Measurements from ENCODE around the gene VGF.
"Not testable (repeated sequence)": the region's sequence is repeated elsewhere in the genome, so short reads cannot be mapped to it uniquely, and the experiment has no call there.

The VGF gene

DNA sequence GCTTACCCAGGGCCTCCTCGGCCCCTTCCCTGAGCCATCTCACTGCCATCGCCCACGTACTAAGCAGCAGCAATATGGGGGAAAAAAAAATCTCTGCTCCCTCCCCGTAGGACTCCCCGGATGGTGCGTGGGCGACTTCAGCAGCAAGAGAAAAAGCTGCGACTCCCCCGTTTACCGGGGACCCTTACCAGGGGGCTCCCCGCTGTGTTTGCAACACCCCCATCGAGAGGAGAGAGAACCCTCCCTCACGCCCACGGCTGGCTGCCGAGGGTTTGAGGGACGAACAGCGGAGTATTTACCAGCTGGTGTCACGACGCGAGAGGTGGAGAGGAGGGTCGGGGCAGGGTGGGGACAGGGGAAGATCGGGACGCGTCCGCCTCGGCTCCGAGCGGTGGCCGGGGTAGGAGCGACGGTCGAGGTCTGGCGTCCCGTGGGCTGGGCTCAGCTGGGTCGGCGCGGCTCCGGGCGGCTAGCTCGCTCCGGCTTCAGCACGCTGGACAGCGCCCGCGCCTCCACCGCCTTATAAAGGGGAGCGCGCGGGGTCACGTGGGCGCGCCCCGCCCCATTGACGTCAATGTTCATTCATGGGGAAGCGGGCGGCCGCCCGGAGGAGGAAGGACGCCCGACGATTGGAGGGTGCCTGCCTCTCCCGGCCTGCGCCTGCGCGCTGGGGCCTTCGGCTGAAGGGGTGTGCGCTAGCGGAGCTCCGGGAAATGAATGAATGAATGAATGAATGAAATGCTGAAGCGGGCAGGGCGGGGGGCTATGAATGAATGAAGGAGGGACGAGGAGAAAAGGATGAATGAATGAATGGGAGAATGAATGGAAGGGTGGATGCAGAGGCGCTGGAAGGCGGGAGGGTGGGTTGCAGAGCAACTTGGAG is at the start of gene VGF:
Gene VGF (minus strand): TSS at position 495 of the 883 bp plus-strand sequence. CDS start 726 bp downstream, outside the sequence.
- DNase-seq, result peak in 1 of 2 experiments; percentile 74

DNA sequence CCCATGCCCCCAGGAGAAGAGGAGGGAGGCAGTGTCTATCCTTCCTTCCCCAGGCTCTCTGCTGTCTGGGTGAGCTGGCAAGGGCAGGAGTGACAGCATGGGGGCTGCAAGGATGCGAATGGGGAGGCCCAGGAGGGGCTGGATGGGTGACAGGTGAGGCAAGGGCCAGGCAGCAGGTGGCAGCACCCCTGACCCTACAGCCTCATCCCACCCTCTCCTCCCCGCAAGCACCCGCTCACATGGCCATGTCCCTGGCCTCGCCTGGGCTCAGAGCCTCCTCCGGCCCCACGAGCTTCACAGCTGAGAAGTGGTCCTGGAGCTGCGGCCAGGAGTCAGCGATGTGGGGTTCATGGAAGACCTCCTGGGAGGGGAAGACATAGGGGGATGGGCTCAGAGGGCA is 46.6 kb upstream of the VGF start:
- no peak for DNase-seq

DNA sequence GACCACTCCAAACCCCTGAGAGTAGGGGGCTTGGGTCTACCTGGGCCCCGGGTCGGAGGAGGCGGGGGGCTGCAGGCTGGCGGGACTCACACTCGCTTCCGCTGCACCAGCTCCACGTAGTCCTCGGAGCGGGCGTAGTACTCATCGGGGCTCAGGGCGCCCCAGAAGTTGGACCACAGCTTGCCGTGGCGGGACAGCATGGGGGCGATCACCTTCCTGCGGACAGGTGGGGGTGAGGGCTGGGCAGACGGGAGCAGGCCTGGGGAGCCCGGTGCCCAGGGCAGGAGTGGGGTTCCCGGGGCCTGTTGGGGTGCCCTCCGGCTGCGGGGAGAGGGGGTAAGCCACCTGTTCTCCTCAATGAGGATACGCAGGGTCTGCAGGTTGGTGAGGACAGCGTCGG is 46.1 kb upstream of the VGF start:
- no peak for DNase-seq

DNA sequence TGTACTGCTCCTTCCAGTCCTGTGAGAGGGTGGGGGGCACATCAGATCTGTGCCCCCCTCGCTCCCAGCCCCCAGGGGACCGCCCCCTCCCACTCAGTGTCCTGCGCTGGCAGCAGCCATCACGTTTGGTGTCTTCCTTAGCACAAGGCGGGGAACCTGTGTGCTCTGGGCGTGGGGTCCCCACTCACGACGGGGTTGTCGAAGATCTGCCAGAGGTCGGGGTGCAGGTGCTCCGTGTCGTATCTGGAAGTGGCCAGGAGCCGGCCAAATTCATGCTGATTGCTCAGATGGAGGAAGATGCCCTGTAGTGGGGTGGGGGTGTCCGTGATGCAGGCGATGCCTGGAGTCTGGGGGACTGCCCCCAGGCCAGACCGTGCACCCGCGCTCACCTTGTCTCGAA is 44.8 kb upstream of the VGF start:
- DNase-seq, result no peak

DNA sequence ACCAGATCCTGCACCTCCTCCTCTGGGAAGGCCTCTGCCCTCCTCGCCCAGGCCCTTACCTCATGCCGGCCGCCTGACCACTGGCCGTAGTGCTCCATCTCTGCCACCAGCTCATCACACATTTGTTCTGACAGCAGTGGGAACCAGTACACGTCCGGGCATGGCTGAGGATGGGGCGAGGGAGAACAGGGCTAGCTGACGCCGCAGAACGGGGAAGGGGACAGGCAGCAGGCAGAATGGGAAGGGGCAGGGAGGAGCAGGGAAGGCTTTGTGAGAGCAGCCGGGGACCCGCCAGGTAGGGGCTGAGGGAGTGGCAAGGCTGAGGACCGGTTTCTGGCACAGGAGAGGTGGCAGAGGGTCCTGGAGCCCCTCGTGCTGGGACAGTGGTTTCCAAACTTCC is 43.4 kb upstream of the VGF start:
- no peak for DNase-seq

DNA sequence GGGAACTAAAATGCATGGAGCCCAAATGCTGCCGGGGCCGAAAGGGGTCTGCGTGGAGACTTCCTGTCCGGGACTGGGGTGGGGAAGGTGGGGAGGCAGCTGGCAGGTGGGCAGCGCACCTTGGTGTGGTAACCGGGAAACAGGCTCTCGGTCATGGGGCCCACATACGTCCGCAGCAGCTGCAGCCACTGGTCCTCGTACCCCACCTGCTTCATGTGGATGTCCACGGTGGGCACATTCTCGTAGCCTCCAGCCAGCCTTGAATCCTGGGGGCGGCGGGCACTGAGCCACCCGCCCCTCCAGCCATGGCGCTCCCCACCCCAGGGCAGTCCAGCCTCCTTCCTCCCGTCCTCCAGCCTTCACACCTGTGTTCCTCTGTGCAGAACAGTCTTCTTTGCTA is 42.1 kb upstream of the VGF start:
- DNase-seq, result no peak

DNA sequence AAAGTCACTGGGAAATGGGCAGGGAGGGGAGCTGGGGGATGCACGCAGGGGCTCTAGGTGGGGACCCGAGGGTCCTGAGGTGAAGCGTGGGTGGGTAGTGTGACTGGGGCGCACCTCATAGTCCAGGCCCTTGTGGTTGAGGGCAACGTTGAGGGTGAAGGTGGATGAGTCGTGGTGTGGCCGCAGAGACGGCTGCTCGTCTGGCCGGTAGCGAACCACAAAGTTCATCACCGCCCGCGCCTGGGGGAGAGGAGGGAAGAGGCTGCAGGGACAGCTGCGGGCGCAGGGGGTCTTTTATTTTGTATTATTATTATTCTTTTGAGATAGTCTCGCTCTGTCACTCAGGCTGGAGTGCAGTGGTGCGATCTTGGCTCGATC is 41.3 kb upstream of the VGF start:
- DNase-seq, result no peak

DNA sequence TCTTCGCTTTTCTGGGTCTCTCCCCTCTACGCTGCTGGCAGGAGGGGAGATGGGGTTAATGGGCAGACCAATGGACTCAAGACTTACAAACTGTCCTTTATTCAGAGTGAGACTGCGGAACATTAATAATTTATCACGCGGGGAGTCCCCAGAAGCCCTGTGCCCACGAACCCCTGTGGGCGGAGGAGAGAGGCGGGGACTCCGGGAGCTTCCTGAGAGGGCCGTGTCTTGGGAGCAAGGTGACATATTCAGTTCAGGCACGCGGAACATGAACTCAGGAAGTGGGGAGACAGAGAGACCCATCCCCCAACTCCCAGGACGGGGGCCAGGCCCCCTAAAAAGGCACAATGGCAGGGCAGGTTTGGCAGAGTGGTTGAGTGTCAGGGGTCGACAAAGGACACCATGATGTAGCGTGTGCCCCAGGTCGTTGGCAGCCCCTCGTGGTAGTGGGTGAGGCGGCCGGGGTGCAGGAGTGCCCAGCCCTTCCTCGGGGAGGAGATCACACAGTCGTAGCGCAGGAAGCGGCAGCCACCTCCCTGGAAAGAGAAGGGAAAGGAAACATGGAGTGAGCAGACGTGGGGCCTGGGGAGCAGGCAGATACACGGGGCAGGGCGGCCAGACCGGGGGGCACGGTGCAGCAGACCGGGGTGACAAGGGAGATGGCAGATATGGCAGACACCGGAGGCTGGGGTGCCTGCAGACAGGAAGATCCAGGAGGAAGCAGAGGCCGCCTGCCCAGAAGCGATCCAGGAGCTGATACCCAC is 40.7 kb upstream of the VGF start:
- no peak for DNase-seq

DNA sequence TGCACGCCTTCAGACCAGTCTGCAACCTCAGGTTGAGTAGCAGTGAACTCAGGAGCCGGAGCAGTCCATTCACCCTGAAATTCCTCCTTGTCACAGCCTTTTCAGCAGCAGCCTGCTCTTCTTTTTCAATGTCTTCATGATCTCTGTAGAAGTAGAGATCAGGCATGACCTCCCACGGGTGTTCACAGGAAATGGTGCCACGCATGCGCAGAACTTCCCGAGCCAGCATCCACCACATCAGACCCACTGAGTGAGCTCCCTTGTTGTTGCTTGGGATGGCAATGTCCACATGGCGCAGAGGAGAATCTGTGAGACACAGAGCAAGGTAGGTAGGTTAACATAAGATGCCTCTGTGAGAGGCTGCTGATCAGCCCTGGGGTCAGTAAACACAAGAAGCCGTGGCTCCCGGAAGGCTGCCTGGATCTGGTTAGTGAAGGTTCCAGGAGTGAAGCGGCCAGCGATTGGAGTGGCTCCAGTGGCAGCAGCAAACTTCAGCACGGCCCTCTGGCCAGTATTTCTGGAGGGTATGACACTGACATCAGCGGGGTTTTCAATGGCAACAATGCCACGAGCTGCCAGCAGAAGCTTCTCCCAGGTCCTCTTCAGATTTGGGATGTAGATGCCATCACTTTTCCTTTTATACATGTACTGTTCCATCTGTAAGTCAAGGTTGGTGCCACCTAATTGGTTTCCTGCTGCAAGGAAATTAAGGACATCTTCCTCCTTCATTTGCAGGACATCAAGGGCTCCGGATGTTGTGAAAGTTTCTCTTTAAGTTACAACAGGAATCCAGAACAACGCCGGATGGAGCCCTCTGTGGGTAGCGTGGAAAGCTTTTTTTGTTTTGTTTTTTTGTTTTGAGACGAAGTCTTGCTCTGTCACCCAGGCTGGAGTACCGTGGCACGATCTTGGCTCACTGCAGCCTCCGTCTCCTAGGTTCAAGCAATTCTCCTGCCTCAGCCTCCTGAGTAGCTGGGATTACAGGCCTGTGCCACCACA is 38.7 kb upstream of the VGF start:
- DNase-seq, result not testable (repeated sequence)

DNA sequence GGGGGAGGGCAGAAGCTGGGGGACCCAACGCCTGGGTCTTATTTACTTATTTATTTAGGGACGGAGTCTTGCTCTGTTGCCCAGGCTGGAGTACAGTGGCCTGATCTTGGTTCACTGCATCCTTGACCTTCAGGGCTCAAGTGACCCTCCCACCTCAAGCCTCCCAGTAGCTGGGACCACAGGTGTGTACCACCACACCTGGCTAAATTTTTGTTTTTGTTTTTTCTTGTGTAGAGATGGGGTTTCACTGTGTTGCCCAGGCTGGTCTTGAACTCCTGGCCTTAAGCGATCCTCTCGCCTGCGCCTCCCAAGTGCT is 37.2 kb upstream of the VGF start:
- DNase-seq, result no peak

DNA sequence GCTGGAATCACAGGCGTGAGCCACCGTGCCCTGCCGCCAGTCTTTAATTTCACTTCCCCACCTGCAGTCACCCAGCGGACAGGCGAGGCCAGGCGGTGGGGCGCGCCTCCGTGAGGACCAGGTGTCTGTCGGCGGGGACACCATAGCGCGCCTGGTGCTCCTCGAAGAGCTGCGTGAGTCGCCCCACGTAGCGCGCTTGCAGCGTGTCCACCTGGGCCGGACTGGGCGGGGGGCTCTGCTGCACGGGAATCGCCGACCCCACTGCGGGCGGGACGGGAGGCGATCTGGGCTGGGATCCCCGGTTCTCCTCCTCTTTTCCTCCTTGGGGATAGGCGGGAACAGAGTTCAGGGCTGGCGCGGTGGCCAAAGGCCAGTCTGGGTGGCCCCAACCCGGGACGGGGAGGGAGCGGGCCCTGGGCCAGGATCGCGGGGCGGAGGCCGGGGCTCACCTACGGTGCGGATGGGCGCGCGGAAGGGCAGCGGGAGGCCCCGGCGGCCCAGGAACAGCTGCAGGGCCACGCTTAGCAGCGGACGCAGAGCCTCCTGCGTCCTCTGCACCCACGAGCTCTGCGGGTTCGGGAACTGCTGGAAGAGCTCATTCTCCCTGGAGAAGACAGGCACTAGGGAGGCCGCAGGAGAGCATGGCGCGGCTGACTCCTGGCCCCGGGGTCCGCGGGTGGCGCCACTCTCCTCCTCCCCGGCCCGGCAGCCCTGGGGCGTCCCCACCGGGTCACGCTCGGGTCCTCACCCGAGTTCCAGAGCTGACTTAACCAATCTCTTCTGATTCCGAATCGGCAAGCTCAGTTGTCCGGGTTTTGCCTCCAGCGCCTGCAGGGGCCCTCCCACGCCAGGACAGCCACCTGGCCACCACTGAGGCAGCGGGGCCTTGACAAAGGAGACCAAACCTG is 36.6 kb upstream of the VGF start:
- no peak for DNase-seq

DNA sequence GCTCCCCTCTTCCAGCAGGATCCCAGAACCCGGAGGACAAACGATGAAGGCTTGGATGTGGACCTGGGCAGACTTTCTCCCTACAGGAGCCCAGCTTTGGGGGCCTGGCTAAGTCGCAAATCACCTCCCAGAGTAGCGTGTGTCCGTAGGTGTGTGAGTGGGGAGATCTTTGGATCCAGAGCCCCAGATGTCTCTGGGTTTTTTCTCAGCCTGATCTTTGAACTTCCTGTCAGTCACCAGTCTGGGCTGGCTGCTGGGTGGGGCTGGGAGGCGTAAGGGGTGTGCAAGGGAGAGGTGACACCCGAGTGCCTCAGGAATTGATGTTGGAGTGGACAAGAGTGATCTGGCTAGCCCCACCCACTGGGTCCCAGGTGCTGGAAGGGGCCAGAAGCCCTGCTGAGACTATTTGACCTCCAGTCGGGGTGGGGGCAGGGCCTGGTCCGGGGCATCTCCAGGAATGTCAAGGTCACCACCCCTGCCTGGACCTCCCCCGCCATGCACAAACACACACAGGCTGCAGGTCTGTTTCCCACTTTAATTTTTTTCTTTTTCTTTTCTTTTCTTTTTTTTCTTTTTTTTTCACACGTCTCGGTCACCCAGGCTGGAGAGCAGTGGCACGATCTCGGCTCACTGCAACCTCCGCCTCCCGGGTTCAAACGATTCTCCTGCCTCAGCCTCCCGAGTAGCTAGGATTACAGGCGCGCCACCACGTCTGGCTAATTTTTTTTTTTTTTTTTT is 35.7 kb upstream of the VGF start, which contains the start of gene MOGAT3:
Gene MOGAT3 (minus strand): TSS at position 175 of the 738 bp plus-strand sequence. CDS start 182 bp downstream, outside the sequence.
- DNase-seq, result no peak

DNA sequence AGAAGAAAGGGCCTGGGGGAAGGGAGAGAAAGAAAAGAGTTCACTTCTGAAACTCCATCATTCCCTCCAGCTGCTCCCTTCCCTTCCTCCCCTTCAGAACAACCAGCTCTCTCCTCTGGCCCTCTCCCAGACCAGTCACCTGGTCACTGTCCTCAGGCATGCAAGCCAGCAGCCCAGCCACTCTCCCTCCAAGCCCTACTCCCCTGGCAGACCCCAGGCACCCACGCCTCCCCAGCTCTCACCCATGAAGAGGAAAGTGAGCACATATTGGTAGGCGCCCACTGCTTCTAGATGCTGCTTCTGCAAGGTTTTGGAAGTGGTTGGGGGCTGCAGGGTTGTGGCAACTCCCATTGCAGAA is 35.1 kb upstream of the VGF start:
- no peak for DNase-seq

DNA sequence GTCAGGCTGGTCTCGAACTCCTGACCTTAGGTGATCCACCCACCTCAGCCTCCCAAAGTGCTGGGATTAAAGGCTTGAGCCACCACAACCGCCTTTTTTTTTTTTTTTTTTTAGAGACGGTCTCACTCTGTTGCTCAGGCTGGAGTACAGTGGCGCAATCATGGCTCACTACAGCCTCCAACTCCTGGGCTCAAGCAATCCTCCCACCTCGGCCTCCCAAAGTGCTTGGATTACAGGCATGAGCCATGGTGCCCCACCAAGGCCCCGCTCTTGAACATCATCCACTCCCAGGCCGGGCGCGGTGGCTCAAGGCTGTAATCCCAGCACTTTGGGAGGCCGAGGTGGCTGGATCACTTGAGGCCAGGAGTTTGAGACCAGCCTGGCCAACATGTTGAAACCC is 34.2 kb upstream of the VGF start:
- not testable (repeated sequence) for DNase-seq

DNA sequence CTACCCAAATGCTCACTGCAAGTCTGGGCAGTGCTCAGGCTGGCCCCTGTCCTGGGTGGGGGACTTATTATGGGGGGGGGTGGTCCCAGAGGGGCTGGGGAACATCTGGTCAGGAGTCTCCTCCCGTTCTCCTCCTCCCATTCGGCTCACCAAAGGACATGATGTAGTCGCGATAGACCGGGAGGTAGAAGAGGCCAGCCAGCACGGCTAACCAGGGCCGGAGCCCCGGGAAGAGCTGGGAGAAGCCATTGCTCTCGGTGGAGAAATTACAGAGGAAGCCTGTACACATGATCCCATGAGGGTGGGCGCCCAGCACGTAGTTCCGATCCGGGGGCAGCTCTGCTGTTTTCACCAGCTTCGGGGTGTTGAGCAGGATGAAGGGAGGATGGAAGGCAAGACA is 33.1 kb upstream of the VGF start:
- no peak for DNase-seq

DNA sequence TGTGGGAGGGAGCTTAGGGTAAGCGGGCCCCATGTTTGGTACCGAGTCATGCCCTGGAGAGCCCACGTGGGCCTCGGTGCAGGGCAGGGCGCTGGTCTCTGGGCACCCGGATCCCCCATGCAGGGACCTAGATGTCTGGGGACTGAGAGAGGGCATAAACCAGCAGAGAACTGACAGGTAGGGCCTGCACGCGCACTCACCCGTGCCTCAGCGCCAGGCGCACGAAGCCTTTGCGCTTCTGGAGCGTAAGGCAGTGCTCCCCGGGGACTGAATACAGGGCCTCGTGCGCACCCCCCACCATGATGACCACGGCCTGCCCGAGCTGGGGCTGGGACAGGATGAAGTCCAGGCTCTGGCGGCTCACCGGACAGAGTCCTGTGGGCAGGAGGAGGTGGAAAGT is 32.6 kb upstream of the VGF start:
- no peak for DNase-seq

DNA sequence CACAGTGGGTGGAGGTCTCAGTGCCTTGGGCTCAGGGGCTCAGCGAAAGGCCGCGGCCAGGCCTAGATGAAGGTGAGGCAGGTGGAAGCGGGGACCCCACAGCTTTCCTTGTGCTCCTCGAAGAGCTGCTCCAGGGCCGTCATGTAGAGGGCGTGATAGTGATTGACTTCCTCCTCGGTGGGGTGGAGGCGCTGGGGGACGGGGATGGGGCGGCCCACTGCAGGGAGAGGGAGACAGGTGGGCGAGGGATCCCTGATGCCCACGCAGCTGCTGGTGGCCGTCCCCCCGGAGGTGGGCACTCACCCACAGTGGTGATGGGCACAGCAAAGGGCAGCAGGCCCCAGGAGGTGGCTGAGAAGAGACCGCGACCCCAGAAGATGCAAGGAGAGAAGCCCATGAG is 30.5 kb upstream of the VGF start:
- DNase-seq, result no peak

DNA sequence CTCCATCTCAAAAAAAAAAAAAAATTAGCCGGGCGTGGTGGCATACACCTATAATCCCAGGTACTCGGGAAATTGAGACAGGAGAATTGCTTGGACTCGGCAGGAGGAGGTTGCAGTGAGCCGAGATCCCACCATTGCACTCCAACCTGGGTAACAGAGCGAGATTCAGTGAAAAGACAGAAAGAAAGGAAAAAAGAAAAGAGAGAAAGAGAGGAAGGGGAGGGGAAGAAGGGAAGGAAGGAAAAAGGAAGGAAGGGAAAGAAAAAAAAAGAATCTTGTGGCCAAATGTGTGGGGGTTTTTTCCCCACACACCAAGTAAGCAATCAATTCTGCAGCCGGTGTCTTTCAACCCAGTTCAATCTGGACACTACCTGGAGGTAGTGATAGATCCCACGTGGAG is 23.7 kb upstream of the VGF start:
- no peak for DNase-seq

DNA sequence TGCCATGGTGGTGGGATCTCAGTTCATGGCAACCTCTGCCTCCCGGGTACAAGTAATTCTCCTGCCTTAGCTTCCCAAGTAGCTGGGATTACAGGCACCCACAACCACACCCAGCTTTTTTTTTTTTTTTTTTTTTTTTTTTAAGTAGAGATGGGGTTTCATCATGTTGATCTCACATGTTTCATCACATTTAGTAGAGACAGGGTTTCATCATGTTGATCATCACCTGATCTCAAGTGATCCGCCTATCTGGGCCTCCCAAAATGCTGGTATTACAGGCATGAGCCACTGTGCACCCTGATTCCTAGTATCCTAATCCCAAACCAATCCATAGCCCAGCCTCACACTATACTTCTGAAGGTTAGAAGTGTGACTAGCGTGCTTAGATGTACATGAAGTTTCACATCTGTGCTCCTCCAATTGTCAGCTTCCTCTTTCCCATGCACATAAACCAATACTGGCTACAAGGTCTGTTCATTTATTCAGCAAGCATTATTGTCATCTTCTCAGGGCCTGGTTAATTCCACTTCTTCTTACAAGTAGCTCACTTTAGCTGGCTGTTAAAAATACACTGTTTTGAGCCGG is 21.6 kb upstream of the VGF start:
- no peak for DNase-seq

DNA sequence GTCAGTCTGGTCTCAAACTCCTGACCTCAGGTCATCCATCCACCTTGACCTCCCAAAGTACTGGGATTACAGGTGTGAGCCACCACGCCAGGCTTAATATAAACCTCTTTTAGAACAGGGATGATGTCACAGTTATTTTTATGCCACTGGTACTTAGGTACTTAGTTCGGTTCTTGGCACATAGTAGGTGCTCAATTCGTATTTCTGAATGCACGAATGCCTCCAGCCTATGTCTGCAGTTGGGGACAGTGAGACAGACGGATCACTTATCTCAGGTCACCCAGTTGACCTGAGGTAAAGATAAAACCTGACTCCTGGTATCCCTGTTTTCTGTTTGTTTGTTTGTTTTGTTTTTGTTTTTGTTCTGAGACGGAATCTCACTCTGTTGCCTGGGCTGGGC is 20.8 kb upstream of the VGF start:
- DNase-seq, result no peak

All from cerebellar nuclear complex (tissue), 1 donor.